Left ventricle myocardium inferior (tissue), 1 donor: ENCODE data around the gene B3GALT6. TPM values are rescaled to one million over a fixed set of nuclear protein-coding genes. Genes with fewer than 3 reads are reported as not detected.

ENCODE experiments used
- DNase-seq: peaks from one replicate; pipeline ENCODE4 v3.0.0-alpha.2; 2020
- H3K27ac ChIP-seq: fragments of 200-600 bp; replicated peaks from 2 replicates; pipeline ENCODE4 v1.8.0; 2021
- H3K27me3 ChIP-seq: fragments of 200-600 bp; 2 replicates; pipeline ENCODE4 v1.8.0; 2021; ENCODE audit warnings: low read depth
- H3K36me3 ChIP-seq: fragments of 200-600 bp; 2 replicates; pipeline ENCODE4 v1.8.0; 2021
- H3K4me1 ChIP-seq: fragments of 200-600 bp; 2 replicates; pipeline ENCODE4 v1.8.0; 2021
- H3K4me3 ChIP-seq: fragments of 200-600 bp; 2 replicates; pipeline ENCODE4 v1.8.0; 2021; ENCODE audit warnings: mild to moderate bottlenecking, moderate library complexity
- H3K9me3 ChIP-seq: fragments of 200-600 bp; replicated peaks from 2 replicates; pipeline ENCODE4 v1.8.0; 2021
- intact Hi-C: fragments of 100-400 bp; cut with micrococcal nuclease; formaldehyde crosslinking; loops from one replicate; pipeline ENCODE4 v1.11.0; 2022
- total RNA-seq: library from RNA; stranded (reverse); fragmentation: NEBNext Ultra II Directional; extraction: Animal tissue kit (Norgen Biotek cat#: 25700); gene quantifications from one replicate; pipeline ENCODE4 v1.2.1, GENCODE V29; 2021
- TF ChIP-seq, protein P1 (sequence below): fragments of 200-600 bp; IDR thresholded peaks from 2 replicates; pipeline ENCODE4 v1.8.0; 2021; ENCODE audit warnings: antibody characterized with exemption, mild to moderate bottlenecking, borderline replicate concordance
- donor health status: DM: no; HTN: yes; CAD: no; lungs with severe emphysema.

The B3GALT6 gene
- total RNA-seq, 1 donor from 2014 or later, result 7.9 TPM

GRCh38 chr1:1226566-1227362 is 5.3 kb upstream of the B3GALT6 start:
- no peaks in the 10 kb centered on the region for H3K27me3 ChIP-seq
- no peak overlapping the region for H3K4me3 ChIP-seq
- no peak for DNase-seq
- no peak overlapping the region for H3K27ac ChIP-seq
- intact Hi-C loops, result no loop called here
- H3K36me3 ChIP-seq, result peaks cover 73% of the 10 kb centered on the region
- TF ChIP-seq, protein P1, sequence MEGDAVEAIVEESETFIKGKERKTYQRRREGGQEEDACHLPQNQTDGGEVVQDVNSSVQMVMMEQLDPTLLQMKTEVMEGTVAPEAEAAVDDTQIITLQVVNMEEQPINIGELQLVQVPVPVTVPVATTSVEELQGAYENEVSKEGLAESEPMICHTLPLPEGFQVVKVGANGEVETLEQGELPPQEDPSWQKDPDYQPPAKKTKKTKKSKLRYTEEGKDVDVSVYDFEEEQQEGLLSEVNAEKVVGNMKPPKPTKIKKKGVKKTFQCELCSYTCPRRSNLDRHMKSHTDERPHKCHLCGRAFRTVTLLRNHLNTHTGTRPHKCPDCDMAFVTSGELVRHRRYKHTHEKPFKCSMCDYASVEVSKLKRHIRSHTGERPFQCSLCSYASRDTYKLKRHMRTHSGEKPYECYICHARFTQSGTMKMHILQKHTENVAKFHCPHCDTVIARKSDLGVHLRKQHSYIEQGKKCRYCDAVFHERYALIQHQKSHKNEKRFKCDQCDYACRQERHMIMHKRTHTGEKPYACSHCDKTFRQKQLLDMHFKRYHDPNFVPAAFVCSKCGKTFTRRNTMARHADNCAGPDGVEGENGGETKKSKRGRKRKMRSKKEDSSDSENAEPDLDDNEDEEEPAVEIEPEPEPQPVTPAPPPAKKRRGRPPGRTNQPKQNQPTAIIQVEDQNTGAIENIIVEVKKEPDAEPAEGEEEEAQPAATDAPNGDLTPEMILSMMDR, result no peak
- H3K4me1 ChIP-seq, result peaks cover 45% of the 10 kb centered on the region
- H3K9me3 ChIP-seq, result no peaks in the 10 kb centered on the region

GRCh38 chr1:1227386-1227785 is 4.7 kb upstream of the B3GALT6 start:
- no peaks in the 10 kb centered on the region for H3K9me3 ChIP-seq
- H3K4me1 ChIP-seq, result peaks cover 45% of the 10 kb centered on the region
- no peaks in the 10 kb centered on the region for H3K27me3 ChIP-seq
- H3K27ac ChIP-seq, result no peak overlapping the region
- no peak for DNase-seq
- intact Hi-C loops, result no loop called here
- TF ChIP-seq, protein P1, result no peak
- peaks cover 67% of the 10 kb centered on the region for H3K36me3 ChIP-seq
- no peak overlapping the region for H3K4me3 ChIP-seq

GRCh38 chr1:1228187-1228586 is 3.9 kb upstream of the B3GALT6 start:
- H3K27me3 ChIP-seq, result no peaks in the 10 kb centered on the region
- no peak overlapping the region for H3K4me3 ChIP-seq
- TF ChIP-seq, protein P1, result no peak
- peaks cover 53% of the 10 kb centered on the region for H3K4me1 ChIP-seq
- H3K36me3 ChIP-seq, result peaks cover 59% of the 10 kb centered on the region
- no peak overlapping the region for H3K27ac ChIP-seq
- H3K9me3 ChIP-seq, result no peaks in the 10 kb centered on the region
- intact Hi-C loops, result no loop called here
- DNase-seq, result no peak

GRCh38 chr1:1228596-1229321 is 3.3 kb upstream of the B3GALT6 start:
- Histone ChIP-seq H3K4me3 (no peak overlapping the region), H3K27ac (no peak overlapping the region), H3K36me3 (peaks cover 53% of the 10 kb centered on the region), H3K9me3 (no peaks in the 10 kb centered on the region), H3K4me1 (peaks cover 57% of the 10 kb centered on the region), H3K27me3 (no peaks in the 10 kb centered on the region)
- no peak for DNase-seq
- TF ChIP-seq, protein P1, result no peak
- intact Hi-C loops, result no loop called here

DNA sequence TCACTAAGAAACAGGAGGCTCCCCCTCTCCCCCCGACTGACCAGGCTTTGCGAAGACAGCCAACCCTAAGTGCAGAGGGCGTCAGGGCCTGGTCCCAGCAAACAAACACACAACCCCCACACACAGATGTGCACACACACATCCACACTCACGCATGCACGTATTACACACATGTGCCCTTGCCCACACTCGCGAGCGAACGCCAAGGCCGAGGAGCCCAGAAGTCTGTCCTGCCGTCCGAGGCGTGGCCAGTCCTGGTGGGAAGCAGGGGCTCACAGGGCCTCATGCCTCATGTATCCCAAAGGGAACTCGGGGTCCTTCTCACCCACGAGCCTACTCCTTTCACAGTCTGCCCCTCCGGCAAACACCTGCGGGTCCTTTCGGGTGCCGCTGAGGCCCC is 2.3 kb upstream of the B3GALT6 start:
- Histone ChIP-seq H3K4me3 (peak overlapping the region; percentile 96), H3K27me3 (no peaks in the 10 kb centered on the region), H3K27ac (no peak overlapping the region), H3K4me1 (peaks cover 57% of the 10 kb centered on the region), H3K36me3 (peaks cover 43% of the 10 kb centered on the region), H3K9me3 (no peaks in the 10 kb centered on the region)
- intact Hi-C loops, result no loop called here
- TF ChIP-seq, protein P1, result no peak
- no peak for DNase-seq
